ENCODE data around the gene ITM2B. TPM values are rescaled to one million over a fixed set of nuclear protein-coding genes. Genes with fewer than 3 reads are reported as not detected.

The ITM2B gene
- total RNA-seq (324 TPM), polyA plus RNA-seq (1,000 to 10,000 TPM; 1,031 to 1,148 (median 1,078) TPM)

DNA sequence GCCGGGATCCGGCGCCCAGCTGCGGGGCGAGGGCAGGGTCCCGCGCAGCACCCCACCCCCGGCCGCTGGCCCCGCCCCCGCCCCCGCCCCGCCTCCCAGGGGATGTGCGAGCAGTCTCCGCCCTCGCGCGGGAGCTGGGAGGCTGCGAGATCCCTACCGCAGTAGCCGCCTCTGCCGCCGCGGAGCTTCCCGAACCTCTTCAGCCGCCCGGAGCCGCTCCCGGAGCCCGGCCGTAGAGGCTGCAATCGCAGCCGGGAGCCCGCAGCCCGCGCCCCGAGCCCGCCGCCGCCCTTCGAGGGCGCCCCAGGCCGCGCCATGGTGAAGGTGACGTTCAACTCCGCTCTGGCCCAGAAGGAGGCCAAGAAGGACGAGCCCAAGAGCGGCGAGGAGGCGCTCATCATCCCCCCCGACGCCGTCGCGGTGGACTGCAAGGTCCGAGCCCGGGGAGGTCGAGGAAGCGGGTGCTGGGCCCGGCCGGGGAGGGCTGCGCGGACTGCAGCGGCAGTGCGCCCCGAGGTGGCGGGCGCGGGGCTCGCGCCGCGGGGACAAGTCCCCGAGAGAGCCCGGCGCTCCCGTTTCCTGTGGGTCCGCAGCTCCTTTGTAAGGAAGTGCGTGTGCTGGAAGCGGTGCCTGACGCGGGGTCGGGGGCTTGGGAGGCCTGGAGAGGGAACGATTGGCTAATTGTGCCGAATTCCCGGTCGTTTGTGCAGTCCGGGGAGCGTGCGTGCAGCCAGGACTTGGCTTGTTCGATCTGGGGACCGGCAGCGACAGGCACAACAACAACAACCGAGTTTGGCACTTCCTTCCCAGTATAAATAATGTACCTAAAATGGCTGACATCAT is at the start of gene ITM2B:
Gene ITM2B (plus strand): TSS at position 161 of the 843 bp plus-strand sequence. CDS start 155 bp downstream, at position 316.
- Histone ChIP-seq H3K4me3 (ENCODE audit: low read depth, low read length) (peak within 1 kb of the TSS; percentile 99), H3K9me3 (ENCODE audit: control insufficient read depth in 2 of 2, low read length in 2 of 2) (no peaks in the 10 kb centered on the region), H3K4me1 (ENCODE audit: control insufficient read depth, insufficient read depth, low read length, poor library complexity, severe bottlenecking) (peaks cover 54% of the 10 kb centered on the region), H3K36me3 (ENCODE audit: control insufficient read depth, insufficient read depth, low read length) (peaks cover 8% of the 10 kb centered on the region), H3K27me3 (ENCODE audit: control insufficient read depth, insufficient read depth, low read length) (no peaks in the 10 kb centered on the region), H3K27ac (ENCODE audit: insufficient read depth, low read length, poor library complexity, severe bottlenecking) (peak within 1 kb of the TSS; percentile 92)
- Mint-ChIP-seq H3K36me3 (peaks cover 26% of the 10 kb centered on the region), H3K4me3 (peak within 1 kb of the TSS; percentile 97 to 100 (median 98)), H3K27ac (peak within 1 kb of the TSS; percentile 98 to 99 (median 98)), H3K27me3 (peaks cover 8% of the 10 kb centered on the region), H3K9me3 (no peaks in the 10 kb centered on the region), H3K4me1 (peaks cover 14 to 62% (median 49%) of the 10 kb centered on the region in 4 donors)
- DNase-seq (peak; percentile 62 to 78 (median 71)), ATAC-seq (ENCODE audit: low read depth in 2 of 2) (peak; percentile 71 to 76)

GRCh38 chr13:48184260-48184659 is 48.7 kb upstream of the ITM2B start:
- H3K4me3 Mint-ChIP-seq, result peak overlapping the region; percentile 55 to 79 (median 62)

DNA sequence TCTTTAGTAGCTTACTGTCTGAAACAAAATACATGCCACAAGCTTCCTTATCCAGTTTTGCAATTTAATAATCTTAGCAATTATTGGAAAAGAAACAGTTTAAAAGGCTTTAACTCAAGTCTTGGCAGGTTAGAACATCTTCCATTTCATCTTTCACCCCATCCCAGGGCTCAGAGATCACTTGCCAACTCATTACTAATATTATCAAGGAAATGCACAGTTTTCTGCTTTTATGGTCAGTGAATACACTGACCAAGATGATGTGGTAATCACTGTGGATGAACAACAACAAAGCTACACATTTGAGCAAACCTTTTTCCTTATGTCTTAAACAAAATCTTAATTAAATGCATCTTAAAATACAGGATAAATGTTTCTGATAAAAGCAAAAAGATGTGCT is 48.0 kb upstream of the ITM2B start:
- H3K27me3 Mint-ChIP-seq, result no peaks in the 10 kb centered on the region
- Histone ChIP-seq H3K27ac (ENCODE audit: insufficient read depth, low read length, poor library complexity, severe bottlenecking) (peak overlapping the region; percentile 83), H3K4me3 (ENCODE audit: low read depth, low read length) (peak overlapping the region; percentile 61), H3K4me1 (ENCODE audit: control insufficient read depth, insufficient read depth, low read length, poor library complexity, severe bottlenecking) (peaks cover 58% of the 10 kb centered on the region), H3K27me3 (ENCODE audit: control insufficient read depth, insufficient read depth, low read length) (no peaks in the 10 kb centered on the region), H3K36me3 (ENCODE audit: control insufficient read depth, insufficient read depth, low read length) (no peaks in the 10 kb centered on the region), H3K9me3 (ENCODE audit: control insufficient read depth in 2 of 2, low read length in 2 of 2) (no peaks in the 10 kb centered on the region)
- peaks cover 4% of the 10 kb centered on the region for H3K36me3 Mint-ChIP-seq
- peak overlapping the region; percentile 80 to 98 (median 86) for H3K27ac Mint-ChIP-seq
- peak overlapping the region; percentile 55 to 87 (median 79) for H3K4me3 Mint-ChIP-seq
- DNase-seq (no peak), ATAC-seq (ENCODE audit: low read depth in 2 of 2) (no peak)
- peaks cover 45 to 79% (median 55%) of the 10 kb centered on the region in 4 donors for H3K4me1 Mint-ChIP-seq
- peaks cover 0 to 4% (median 0%) of the 10 kb centered on the region in 7 donors for H3K9me3 Mint-ChIP-seq

More at GRCh38 chr13:48184260-48184659, 48.7 kb upstream of the ITM2B start:
- Histone ChIP-seq H3K4me1 (ENCODE audit: control insufficient read depth, insufficient read depth, low read length, poor library complexity, severe bottlenecking) (peaks cover 58% of the 10 kb centered on the region), H3K9me3 (ENCODE audit: control insufficient read depth in 2 of 2, low read length in 2 of 2) (no peaks in the 10 kb centered on the region), H3K36me3 (ENCODE audit: control insufficient read depth, insufficient read depth, low read length) (no peaks in the 10 kb centered on the region), H3K27ac (ENCODE audit: insufficient read depth, low read length, poor library complexity, severe bottlenecking) (peak overlapping the region; percentile 83), H3K27me3 (ENCODE audit: control insufficient read depth, insufficient read depth, low read length) (no peaks in the 10 kb centered on the region), H3K4me3 (ENCODE audit: low read depth, low read length) (peak overlapping the region; percentile 61)
- Mint-ChIP-seq H3K4me1 (peaks cover 45 to 74% (median 55%) of the 10 kb centered on the region in 4 donors), H3K27ac (peak overlapping the region; percentile 77 to 98 (median 80)), H3K36me3 (peaks cover 4% of the 10 kb centered on the region), H3K27me3 (no peaks in the 10 kb centered on the region), H3K9me3 (peaks cover 0 to 4% (median 0%) of the 10 kb centered on the region in 7 donors)
- peak in 1 of 3 donors; percentile 21 for DNase-seq
- ATAC-seq (ENCODE audit: low read depth in 2 of 2), result no peak

GRCh38 chr13:48186722-48187121 is 46.3 kb upstream of the ITM2B start:
- ATAC-seq (ENCODE audit: low read depth in 2 of 2), result no peak
- peaks cover 45 to 73% (median 51%) of the 10 kb centered on the region in 4 donors for H3K4me1 Mint-ChIP-seq

DNA sequence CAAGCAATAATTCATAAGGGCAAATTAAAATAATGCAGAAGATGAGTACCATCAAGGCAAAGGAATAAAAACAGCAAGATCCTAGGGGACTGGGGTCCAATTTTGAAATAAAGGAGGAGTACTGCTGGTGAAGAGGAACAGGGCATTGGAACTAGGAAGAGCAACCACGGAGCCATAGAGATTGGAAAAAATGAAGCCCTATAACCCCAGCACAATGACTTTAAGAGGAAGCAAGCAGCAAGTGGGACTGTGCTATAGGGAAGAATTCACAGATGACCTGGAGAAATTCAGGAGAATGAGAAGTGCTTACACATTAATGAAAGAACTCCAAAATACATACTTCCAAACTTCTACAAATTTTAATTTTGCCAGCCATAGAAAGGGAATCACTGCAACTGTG is 44.9 kb upstream of the ITM2B start:
- H3K9me3 ChIP-seq (ENCODE audit: control insufficient read depth in 2 of 2, low read length in 2 of 2), result no peaks in the 10 kb centered on the region
- DNase-seq (no peak), ATAC-seq (ENCODE audit: low read depth in 2 of 2) (no peak)
- Mint-ChIP-seq H3K9me3 (peaks cover 0 to 1% (median 0%) of the 10 kb centered on the region in 7 donors), H3K36me3 (no peaks in the 10 kb centered on the region), H3K4me1 (peaks cover 42 to 68% (median 45%) of the 10 kb centered on the region in 4 donors), H3K27me3 (no peaks in the 10 kb centered on the region), H3K4me3 (peak overlapping the region in 3 of 4 donors; percentile 13 to 67 (median 46)), H3K27ac (peak overlapping the region; percentile 73 to 88 (median 80))
- no peak overlapping the region for H3K4me3 ChIP-seq (ENCODE audit: low read depth, low read length)
- H3K27me3 ChIP-seq (ENCODE audit: control insufficient read depth, insufficient read depth, low read length), result no peaks in the 10 kb centered on the region
- H3K36me3 ChIP-seq (ENCODE audit: control insufficient read depth, insufficient read depth, low read length), result no peaks in the 10 kb centered on the region
- H3K4me1 ChIP-seq (ENCODE audit: control insufficient read depth, insufficient read depth, low read length, poor library complexity, severe bottlenecking), result peaks cover 50% of the 10 kb centered on the region
- H3K27ac ChIP-seq (ENCODE audit: insufficient read depth, low read length, poor library complexity, severe bottlenecking), result no peak overlapping the region

More at GRCh38 chr13:48186722-48187121, 46.3 kb upstream of the ITM2B start:
- no peaks in the 10 kb centered on the region for H3K36me3 ChIP-seq (ENCODE audit: control insufficient read depth, insufficient read depth, low read length)
- peak overlapping the region; percentile 45 to 88 (median 78) for H3K4me3 Mint-ChIP-seq
- H3K27me3 ChIP-seq (ENCODE audit: control insufficient read depth, insufficient read depth, low read length), result no peaks in the 10 kb centered on the region
- H3K36me3 Mint-ChIP-seq, result peaks cover 4% of the 10 kb centered on the region
- peak overlapping the region; percentile 80 to 95 (median 80) for H3K27ac Mint-ChIP-seq
- H3K27ac ChIP-seq (ENCODE audit: insufficient read depth, low read length, poor library complexity, severe bottlenecking), result peak overlapping the region; percentile 83
- peak overlapping the region; percentile 76 for H3K4me3 ChIP-seq (ENCODE audit: low read depth, low read length)
- H3K27me3 Mint-ChIP-seq, result no peaks in the 10 kb centered on the region
- peaks cover 0 to 4% (median 0%) of the 10 kb centered on the region in 7 donors for H3K9me3 Mint-ChIP-seq
- DNase-seq, result no peak
- peaks cover 58% of the 10 kb centered on the region for H3K4me1 ChIP-seq (ENCODE audit: control insufficient read depth, insufficient read depth, low read length, poor library complexity, severe bottlenecking)
- no peaks in the 10 kb centered on the region for H3K9me3 ChIP-seq (ENCODE audit: control insufficient read depth in 2 of 2, low read length in 2 of 2)

GRCh38 chr13:48188601-48189000 is 44.4 kb upstream of the ITM2B start:
- Histone ChIP-seq H3K27ac (ENCODE audit: insufficient read depth, low read length, poor library complexity, severe bottlenecking) (no peak overlapping the region), H3K4me3 (ENCODE audit: low read depth, low read length) (no peak overlapping the region), H3K36me3 (ENCODE audit: control insufficient read depth, insufficient read depth, low read length) (no peaks in the 10 kb centered on the region), H3K4me1 (ENCODE audit: control insufficient read depth, insufficient read depth, low read length, poor library complexity, severe bottlenecking) (peaks cover 46% of the 10 kb centered on the region), H3K9me3 (ENCODE audit: control insufficient read depth in 2 of 2, low read length in 2 of 2) (no peaks in the 10 kb centered on the region), H3K27me3 (ENCODE audit: control insufficient read depth, insufficient read depth, low read length) (no peaks in the 10 kb centered on the region)
- no peaks in the 10 kb centered on the region for H3K36me3 Mint-ChIP-seq
- peaks cover 4% of the 10 kb centered on the region for H3K27me3 Mint-ChIP-seq
- H3K27ac Mint-ChIP-seq, result peak overlapping the region; percentile 73 to 88 (median 80)
- peaks cover 0 to 1% (median 0%) of the 10 kb centered on the region in 7 donors for H3K9me3 Mint-ChIP-seq
- H3K4me1 Mint-ChIP-seq, result peaks cover 42 to 69% (median 45%) of the 10 kb centered on the region in 4 donors
- ATAC-seq (ENCODE audit: low read depth in 2 of 2), result no peak
- H3K4me3 Mint-ChIP-seq, result peak overlapping the region in 3 of 4 donors; percentile 9 to 13 (median 10)
- no peak for DNase-seq

DNA sequence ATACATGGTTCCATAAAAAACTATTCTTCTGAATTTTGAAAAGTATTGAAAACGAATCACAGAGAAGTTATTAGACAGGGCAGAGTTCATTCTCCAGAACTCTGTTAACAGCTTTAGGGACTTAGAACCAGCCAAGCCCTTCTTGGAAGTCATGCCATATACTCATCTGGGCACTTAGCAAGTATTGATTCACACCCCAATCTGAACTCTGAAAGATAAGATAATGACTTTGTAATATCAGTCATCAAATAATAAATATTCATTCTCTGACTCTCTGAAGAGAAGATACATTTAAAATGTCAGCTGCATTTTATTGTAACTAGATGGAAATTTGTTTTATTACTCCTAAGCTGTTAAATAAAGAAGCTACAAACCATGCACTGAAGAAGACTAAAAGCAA is 43.8 kb upstream of the ITM2B start:
- H3K27ac Mint-ChIP-seq, result peak overlapping the region in 1 of 3 donors; percentile 88
- H3K4me1 ChIP-seq (ENCODE audit: control insufficient read depth, insufficient read depth, low read length, poor library complexity, severe bottlenecking), result peaks cover 40% of the 10 kb centered on the region

More for the DNA sequence above, 43.8 kb upstream of the ITM2B start:
- no peak for DNase-seq
- no peaks in the 10 kb centered on the region for H3K9me3 ChIP-seq (ENCODE audit: control insufficient read depth in 2 of 2, low read length in 2 of 2)
- Mint-ChIP-seq H3K27me3 (peaks cover 8% of the 10 kb centered on the region), H3K4me1 (peaks cover 37 to 69% (median 41%) of the 10 kb centered on the region in 4 donors), H3K36me3 (no peaks in the 10 kb centered on the region), H3K9me3 (peaks cover 0 to 1% (median 0%) of the 10 kb centered on the region in 7 donors), H3K4me3 (no peak overlapping the region)
- no peaks in the 10 kb centered on the region for H3K36me3 ChIP-seq (ENCODE audit: control insufficient read depth, insufficient read depth, low read length)
- H3K27ac ChIP-seq (ENCODE audit: insufficient read depth, low read length, poor library complexity, severe bottlenecking), result no peak overlapping the region
- no peak for ATAC-seq (ENCODE audit: low read depth in 2 of 2)
- H3K4me3 ChIP-seq (ENCODE audit: low read depth, low read length), result no peak overlapping the region
- no peaks in the 10 kb centered on the region for H3K27me3 ChIP-seq (ENCODE audit: control insufficient read depth, insufficient read depth, low read length)
